Esophagus squamous epithelium (tissue), 4 donors: ENCODE results near the gene SLC43A2.

ENCODE experiments used
- POLR2A ChIP-seq, 4 donors: fragments of 450-650 bp; IDR thresholded peaks; one replicate each; pipeline ENCODE4 v1.6.1; 2017; ENCODE audit warnings: antibody characterized with exemption in 4 of 4, mild to moderate bottlenecking in 4 of 4, moderate library complexity in 3 of 4
- TF ChIP-seq, protein P1 (sequence below), 6 experiments: fragments of 450-650 bp in 4 of 6; fragments of 200-600 bp in 2 of 6; sonication (generic) in 2 of 6; IDR thresholded peaks; one replicate each; pipeline ENCODE4 v1.5.1; 2016 to 2019; ENCODE audit warnings: antibody characterized with exemption in 6 of 6, mild to moderate bottlenecking in 4 of 6, moderate library complexity in 4 of 6

DNA sequence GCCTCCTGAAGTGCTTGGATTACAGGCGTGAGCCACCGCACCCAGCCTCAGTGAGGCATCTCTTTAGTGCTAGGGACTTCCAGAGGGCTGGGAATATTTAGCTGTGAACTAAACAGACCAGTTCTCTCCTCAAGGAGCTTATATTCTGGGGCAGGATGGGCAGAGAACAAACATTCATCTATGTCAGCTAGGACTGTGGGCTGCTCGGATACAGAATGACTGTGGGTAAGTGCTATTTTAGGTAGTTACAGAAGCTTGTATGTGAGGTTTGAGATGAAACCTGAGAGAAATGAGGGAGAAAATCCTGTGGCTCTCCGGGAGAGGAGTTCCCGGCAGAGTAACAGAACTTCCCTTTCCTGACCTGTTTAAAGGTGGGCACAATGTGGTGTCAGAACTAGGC is 106.0 kb downstream of the SLC43A2 start:
- TF ChIP-seq, protein P1, sequence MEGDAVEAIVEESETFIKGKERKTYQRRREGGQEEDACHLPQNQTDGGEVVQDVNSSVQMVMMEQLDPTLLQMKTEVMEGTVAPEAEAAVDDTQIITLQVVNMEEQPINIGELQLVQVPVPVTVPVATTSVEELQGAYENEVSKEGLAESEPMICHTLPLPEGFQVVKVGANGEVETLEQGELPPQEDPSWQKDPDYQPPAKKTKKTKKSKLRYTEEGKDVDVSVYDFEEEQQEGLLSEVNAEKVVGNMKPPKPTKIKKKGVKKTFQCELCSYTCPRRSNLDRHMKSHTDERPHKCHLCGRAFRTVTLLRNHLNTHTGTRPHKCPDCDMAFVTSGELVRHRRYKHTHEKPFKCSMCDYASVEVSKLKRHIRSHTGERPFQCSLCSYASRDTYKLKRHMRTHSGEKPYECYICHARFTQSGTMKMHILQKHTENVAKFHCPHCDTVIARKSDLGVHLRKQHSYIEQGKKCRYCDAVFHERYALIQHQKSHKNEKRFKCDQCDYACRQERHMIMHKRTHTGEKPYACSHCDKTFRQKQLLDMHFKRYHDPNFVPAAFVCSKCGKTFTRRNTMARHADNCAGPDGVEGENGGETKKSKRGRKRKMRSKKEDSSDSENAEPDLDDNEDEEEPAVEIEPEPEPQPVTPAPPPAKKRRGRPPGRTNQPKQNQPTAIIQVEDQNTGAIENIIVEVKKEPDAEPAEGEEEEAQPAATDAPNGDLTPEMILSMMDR (IDR thresholded peaks at IDR 0.05): no peak
- TF ChIP-seq POLR2A (IDR thresholded peaks at IDR 0.05): no peak
